Measurements from ENCODE around the gene KIAA0586.

Gene KIAA0586

GRCh38 chr14:58541633-58542022 is 114.1 kb downstream of the KIAA0586 start:
- DNase-seq (ENCODE audit: low read depth): no peak
- no peak overlapping the region for H3K4me3 ChIP-seq (ENCODE audit: low read depth, low read length)
- TF ChIP-seq, protein P1, sequence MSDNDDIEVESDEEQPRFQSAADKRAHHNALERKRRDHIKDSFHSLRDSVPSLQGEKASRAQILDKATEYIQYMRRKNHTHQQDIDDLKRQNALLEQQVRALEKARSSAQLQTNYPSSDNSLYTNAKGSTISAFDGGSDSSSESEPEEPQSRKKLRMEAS (IDR thresholded peaks at IDR 0.05; ENCODE audit: low read depth, low read length): no peak
- TF ChIP-seq CTCF (IDR thresholded peaks at IDR 0.05; ENCODE audit: low read depth, low read length): no peak
- TF ChIP-seq MYC (IDR thresholded peaks at IDR 0.05; ENCODE audit: low read depth, low read length): no peak
- TF ChIP-seq POLR2A (IDR thresholded peaks at IDR 0.05; ENCODE audit: extremely low read depth, insufficient read length): no peak

DNA sequence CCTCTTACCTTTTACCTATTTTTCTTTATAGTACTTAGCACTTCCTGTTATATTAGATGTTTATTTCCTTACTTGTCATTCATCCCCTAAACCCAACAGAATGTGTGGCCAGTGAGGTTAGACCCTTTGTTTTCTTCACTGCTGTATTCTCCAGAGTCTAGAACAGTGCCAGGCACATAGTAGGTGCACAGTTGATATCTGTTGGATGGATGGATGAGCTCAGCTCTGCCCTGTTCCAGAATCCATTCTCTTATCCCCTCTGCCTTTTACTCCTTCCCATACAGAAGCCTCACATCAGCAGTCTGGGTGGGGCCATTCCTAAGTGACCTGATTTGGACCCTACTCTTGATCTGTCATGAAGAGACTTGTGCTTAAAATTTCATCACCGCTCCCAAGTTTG is 115.7 kb downstream of the KIAA0586 start:
- H3K4me3 ChIP-seq (ENCODE audit: low read depth, low read length): no peak overlapping the region
- DNase-seq (ENCODE audit: low read depth): no peak
- TF ChIP-seq POLR2A (IDR thresholded peaks at IDR 0.05; ENCODE audit: extremely low read depth, insufficient read length) (no peak), CTCF (IDR thresholded peaks at IDR 0.05; ENCODE audit: low read depth, low read length) (no peak), MYC (IDR thresholded peaks at IDR 0.05; ENCODE audit: low read depth, low read length) (no peak)
- TF ChIP-seq, protein P1 (IDR thresholded peaks at IDR 0.05; ENCODE audit: low read depth, low read length): no peak

GRCh38 chr14:58547649-58548048 is 120.1 kb downstream of the KIAA0586 start:
- H3K4me3 ChIP-seq (ENCODE audit: low read depth, low read length): no peak overlapping the region
- no peak for DNase-seq (ENCODE audit: low read depth)
- TF ChIP-seq, protein P1 (IDR thresholded peaks at IDR 0.05; ENCODE audit: low read depth, low read length): no peak
- TF ChIP-seq CTCF (IDR thresholded peaks at IDR 0.05; ENCODE audit: low read depth, low read length) (no peak), POLR2A (IDR thresholded peaks at IDR 0.05; ENCODE audit: extremely low read depth, insufficient read length) (no peak), MYC (IDR thresholded peaks at IDR 0.05; ENCODE audit: low read depth, low read length) (no peak)

DNA sequence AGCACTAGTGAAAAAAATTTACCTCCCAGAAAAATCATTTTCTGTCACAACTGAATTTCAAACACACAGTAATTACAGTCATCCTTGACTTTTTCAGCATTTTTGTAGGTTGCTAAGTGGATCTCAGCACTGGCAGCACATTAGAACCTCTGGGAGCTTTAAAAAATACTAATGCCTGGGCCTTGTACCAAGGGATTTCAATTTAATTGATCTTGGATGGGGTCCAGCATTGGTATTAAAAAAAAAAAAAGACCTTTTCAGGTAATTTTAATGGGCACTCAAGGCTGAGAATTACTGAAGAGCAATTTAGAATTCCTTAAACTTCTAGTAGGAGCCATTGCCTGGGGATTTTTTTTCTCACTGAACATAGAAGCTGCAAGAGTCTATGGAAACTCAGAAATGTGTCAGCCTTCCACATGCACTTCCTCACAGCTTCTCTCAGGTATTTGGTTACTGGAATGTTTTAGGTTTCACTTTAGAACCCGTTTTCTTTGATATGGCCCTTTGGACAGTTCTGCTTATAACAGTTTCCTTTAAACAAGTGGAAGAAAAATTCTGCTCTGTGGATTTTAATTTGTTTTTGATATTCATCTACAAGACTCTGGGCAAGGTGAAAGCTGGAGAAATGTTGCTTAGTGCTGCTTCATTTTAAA is 121.7 kb downstream of the KIAA0586 start:
- TF ChIP-seq MYC (IDR thresholded peaks at IDR 0.05; ENCODE audit: low read depth, low read length) (no peak), POLR2A (IDR thresholded peaks at IDR 0.05; ENCODE audit: extremely low read depth, insufficient read length) (no peak), CTCF (IDR thresholded peaks at IDR 0.05; ENCODE audit: low read depth, low read length) (no peak)
- TF ChIP-seq, protein P1 (IDR thresholded peaks at IDR 0.05; ENCODE audit: low read depth, low read length): no peak
- no peak for DNase-seq (ENCODE audit: low read depth)
- no peak overlapping the region for H3K4me3 ChIP-seq (ENCODE audit: low read depth, low read length)

DNA sequence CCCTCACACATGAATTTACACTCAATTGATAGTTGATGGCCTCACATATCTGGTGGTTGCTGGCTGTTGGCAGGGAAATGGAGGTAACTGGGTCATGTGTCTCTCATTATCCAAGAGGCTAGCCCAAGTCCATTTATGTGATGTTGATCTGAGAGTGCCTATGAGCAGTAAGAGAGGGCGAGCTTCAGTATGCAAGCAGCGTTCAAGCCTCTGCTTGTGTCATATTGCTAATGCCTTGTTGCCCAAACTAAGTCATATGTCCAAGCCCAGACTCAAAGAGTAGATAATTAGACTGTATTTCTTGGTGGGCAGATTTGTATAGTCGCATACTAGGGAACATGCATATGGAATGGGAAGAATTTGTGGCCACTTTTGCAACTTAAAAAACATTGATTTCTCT is 126.4 kb downstream of the KIAA0586 start:
- H3K4me3 ChIP-seq (ENCODE audit: low read depth, low read length): no peak overlapping the region
- TF ChIP-seq, protein P1 (IDR thresholded peaks at IDR 0.05; ENCODE audit: low read depth, low read length): no peak
- TF ChIP-seq MYC (IDR thresholded peaks at IDR 0.05; ENCODE audit: low read depth, low read length) (no peak), POLR2A (IDR thresholded peaks at IDR 0.05; ENCODE audit: extremely low read depth, insufficient read length) (no peak), CTCF (IDR thresholded peaks at IDR 0.05; ENCODE audit: low read depth, low read length) (no peak)
- DNase-seq (ENCODE audit: low read depth): no peak

All from NB4 (cell line).